ENCODE data around the gene SELENOK. TPM values are rescaled to one million over a fixed set of nuclear protein-coding genes. Genes with fewer than 3 reads are reported as not detected.
A peak's percentile ranks its signal among the peaks of the same experiment; 100 is the strongest.

SELENOK gene
- total and polyA plus RNA-seq, 2 of the 13 experiments (the other 11 are each of a cell fraction or from before 2014, with no cell fraction given) = 67.0 to 81.0 TPM

GRCh38 chr3:53844262-53845102, 47.2 kb downstream of the SELENOK start (continued):
- TF ChIP-seq ZNF256 (CRISPR knock-in tag; conservative IDR thresholded peaks at IDR 0.05) (peak; percentile 62; the same call in 1 of the 2 replicates), RAD21 (CRISPR knock-in tag; IDR thresholded peaks at IDR 0.05) (no peak), ETV5 (CRISPR knock-in tag; IDR thresholded peaks at IDR 0.05; ENCODE audit: borderline replicate concordance) (peak; percentile 80), CREM (IDR thresholded peaks at IDR 0.05) (peak; percentile 24; the same call in 1 of the 2 replicates), CREM (CRISPR knock-in tag; IDR thresholded peaks at IDR 0.05) (no peak), CBX2 (IDR thresholded peaks at IDR 0.05; ENCODE audit: low read depth, low read length) (no peak), CBX2 (CRISPR knock-in tag; IDR thresholded peaks at IDR 0.05; ENCODE audit: low read depth) (no peak), KDM5A (IDR thresholded peaks at IDR 0.05; ENCODE audit: borderline replicate concordance, low read length) (no peak; the same call in 1 of the 2 replicates), PHF5A (CRISPR knock-in tag; IDR thresholded peaks at IDR 0.05; ENCODE audit: low read depth, unreplicated experiment) (peak; percentile 63), RNF219 (CRISPR knock-in tag; IDR thresholded peaks at IDR 0.05) (no peak), SOX13 (IDR thresholded peaks at IDR 0.05) (no peak), SOX13 (CRISPR knock-in tag; conservative IDR thresholded peaks at IDR 0.05 in 1 of 2, IDR thresholded peaks at IDR 0.05 in 1 of 2) (peak in 1 of 2 experiments; percentile 81; a peak in 2 of 4 replicates), ZNF224 (CRISPR knock-in tag; IDR thresholded peaks at IDR 0.05) (no peak), PHF8 (CRISPR knock-in tag; IDR thresholded peaks at IDR 0.05) (peak; percentile 69), ZNF512B (CRISPR knock-in tag; IDR thresholded peaks at IDR 0.05; ENCODE audit: borderline replicate concordance) (0 out of 2 replicates have a peak, but pooled peaks have one; percentile 25), EEA1 (CRISPR knock-in tag; IDR thresholded peaks at IDR 0.05; ENCODE audit: borderline replicate concordance) (no peak), HMG20A (CRISPR knock-in tag; IDR thresholded peaks at IDR 0.05; ENCODE audit: borderline replicate concordance) (peak; percentile 11; the same call in 1 of the 2 replicates)
- TF ChIP-seq, protein P1, sequence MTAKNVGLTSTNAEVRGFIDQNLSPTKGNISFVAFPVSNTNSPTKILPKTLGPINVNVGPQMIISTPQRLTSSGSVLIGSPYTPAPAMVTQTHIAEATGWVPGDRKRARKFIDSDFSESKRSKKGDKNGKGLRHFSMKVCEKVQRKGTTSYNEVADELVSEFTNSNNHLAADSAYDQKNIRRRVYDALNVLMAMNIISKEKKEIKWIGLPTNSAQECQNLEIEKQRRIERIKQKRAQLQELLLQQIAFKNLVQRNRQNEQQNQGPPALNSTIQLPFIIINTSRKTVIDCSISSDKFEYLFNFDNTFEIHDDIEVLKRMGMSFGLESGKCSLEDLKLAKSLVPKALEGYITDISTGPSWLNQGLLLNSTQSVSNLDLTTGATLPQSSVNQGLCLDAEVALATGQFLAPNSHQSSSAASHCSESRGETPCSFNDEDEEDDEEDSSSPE (CRISPR knock-in tag; IDR thresholded peaks at IDR 0.05) = peak; percentile 32
- TF ChIP-seq, protein P2, sequence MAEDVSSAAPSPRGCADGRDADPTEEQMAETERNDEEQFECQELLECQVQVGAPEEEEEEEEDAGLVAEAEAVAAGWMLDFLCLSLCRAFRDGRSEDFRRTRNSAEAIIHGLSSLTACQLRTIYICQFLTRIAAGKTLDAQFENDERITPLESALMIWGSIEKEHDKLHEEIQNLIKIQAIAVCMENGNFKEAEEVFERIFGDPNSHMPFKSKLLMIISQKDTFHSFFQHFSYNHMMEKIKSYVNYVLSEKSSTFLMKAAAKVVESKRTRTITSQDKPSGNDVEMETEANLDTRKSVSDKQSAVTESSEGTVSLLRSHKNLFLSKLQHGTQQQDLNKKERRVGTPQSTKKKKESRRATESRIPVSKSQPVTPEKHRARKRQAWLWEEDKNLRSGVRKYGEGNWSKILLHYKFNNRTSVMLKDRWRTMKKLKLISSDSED (CRISPR knock-in tag; IDR thresholded peaks at IDR 0.05) = 0 out of 2 replicates have a peak, but pooled peaks have one; percentile 19
